ENCODE data around the gene DTNB. TPM values are rescaled to one million over a fixed set of nuclear protein-coding genes. Genes with fewer than 3 reads are reported as not detected.

DTNB gene
- total and polyA plus RNA-seq, 10 of the 15 experiments (the other 5 are each of a cell fraction or from before 2014, with no cell fraction given): 4.5 to 30.6 (median 11.9) TPM

GRCh38 chr2:25421820-25422411 is 251.5 kb downstream of the DTNB start (continued):
- TF ChIP-seq PBX3 (IDR thresholded peaks at IDR 0.05; ENCODE audit: insufficient replicate concordance, low read depth, low read length) (no peak), HDGF (IDR thresholded peaks at IDR 0.05) (no peak; the same call in 1 of the 2 replicates), ZBTB11 (CRISPR knock-in tag; IDR thresholded peaks at IDR 0.05) (0 out of 2 replicates have a peak, but pooled peaks have one; percentile 2), NKRF (conservative IDR thresholded peaks at IDR 0.05) (0 out of 2 replicates have a peak, but pooled peaks have one; percentile 13), RUNX3 (IDR thresholded peaks at IDR 0.05; ENCODE audit: low read length) (peak; percentile 54), POLR2A (IDR thresholded peaks at IDR 0.05; ENCODE audit: low read depth, low read length) (peak; percentile 59; the same call in 1 of the 2 replicates), SKIL (IDR thresholded peaks at IDR 0.05; ENCODE audit: low read depth, poor library complexity, severe bottlenecking) (peak; percentile 47), RELB (IDR thresholded peaks at IDR 0.05; ENCODE audit: low read depth) (peak; percentile 67; the same call in 1 of the 2 replicates), KDM1A (IDR thresholded peaks at IDR 0.05; ENCODE audit: borderline replicate concordance) (no peak), CREM (IDR thresholded peaks at IDR 0.05; ENCODE audit: low read depth) (peak; percentile 41; the same call in 1 of the 2 replicates), CBX3 (IDR thresholded peaks at IDR 0.05; ENCODE audit: borderline replicate concordance, low read depth) (no peak), ZZZ3 (IDR thresholded peaks at IDR 0.05; ENCODE audit: control insufficient read depth, insufficient read length, low read depth) (no peak), ZNF384 (IDR thresholded peaks at IDR 0.05; ENCODE audit: borderline replicate concordance, low read depth, low read length) (peak; percentile 88), ZBED1 (IDR thresholded peaks at IDR 0.05; ENCODE audit: borderline replicate concordance) (peak; percentile 60; the same call in 1 of the 2 replicates), ETV6 (conservative IDR thresholded peaks at IDR 0.05 in 1 of 2, IDR thresholded peaks at IDR 0.05 in 1 of 2; ENCODE audit: borderline replicate concordance in 1 of 2, low read depth in 1 of 2) (no peak; a peak in 1 of 4 replicates), KLF5 (IDR thresholded peaks at IDR 0.05; ENCODE audit: partially characterized antibody) (no peak), ATF7 (IDR thresholded peaks at IDR 0.05; ENCODE audit: low read depth) (peak; percentile 96), BCL11A (IDR thresholded peaks at IDR 0.05; ENCODE audit: low read depth, low read length) (no peak), SPI1 (IDR thresholded peaks at IDR 0.05; ENCODE audit: borderline replicate concordance, insufficient read depth, low read depth, low read length) (no peak), KAT2A (conservative IDR thresholded peaks at IDR 0.05; ENCODE audit: control insufficient read depth, low read depth, low read length) (no peak)

Measured in GM12878 (cell line).